Right atrium auricular region (tissue), 2 donors: ENCODE results near the gene PDE10A. TPM values are rescaled to one million over a fixed set of nuclear protein-coding genes. Genes with fewer than 3 reads are reported as not detected.
"Not testable (repeated sequence)": the region's sequence is repeated elsewhere in the genome, so short reads cannot be mapped to it uniquely, and the experiment has no call there.

Experiments used
- DNase-seq: peaks from one replicate; pipeline ENCODE4 v3.0.0-alpha.2; 2019; ENCODE audit warnings: low spot score
- H3K27ac ChIP-seq, 2 donors: fragments of 200-600 bp; sonication (generic); 1 replicate in 1 of 2; 2 replicates in 1 of 2; pipeline ENCODE4 v1.5.1; 2016 to 2019
- H3K27me3 ChIP-seq, 2 donors: fragments of 200-600 bp; sonication (generic); one replicate each; pipeline versions ENCODE4 v1.5.1 to v1.6.0; 2017 to 2019
- H3K36me3 ChIP-seq: fragments of 200-600 bp; sonication (generic); one replicate; pipeline ENCODE4 v1.5.1; 2016
- H3K4me1 ChIP-seq, 2 donors: fragments of 200-600 bp; sonication (generic); one replicate each; pipeline versions ENCODE4 v1.5.1 to v1.6.0; 2017 to 2019
- H3K4me3 ChIP-seq, 2 donors: fragments of 200-600 bp; sonication (generic); 1 replicate in 1 of 2; 2 replicates in 1 of 2; pipeline ENCODE4 v1.5.1; 2017 to 2019; ENCODE audit warnings: mild to moderate bottlenecking in 1 of 2, moderate library complexity in 1 of 2
- H3K9me3 ChIP-seq, 2 donors: fragments of 200-600 bp; sonication (generic); one replicate each; pipeline ENCODE4 v1.5.1; 2019
- total RNA-seq, 2 donors: library from RNA; depleted of rRNA; stranded (reverse); fragments of >200 nt; gene quantifications; one replicate each; pipeline ENCODE4 v1.1.0, GENCODE V29; 2016
- TF ChIP-seq, protein P1 (sequence below), 2 donors: fragments of 200-600 bp; sonication (generic); IDR thresholded peaks; one replicate each; pipeline ENCODE4 v1.5.1; 2019; ENCODE audit warnings: antibody characterized with exemption in 2 of 2

The PDE10A gene
- total RNA-seq, 2 donors from 2014 or later = 3.6 to 4.3 TPM

GRCh38 chr6:165514621-165515020, 148.4 kb downstream of the PDE10A start:
- H3K27me3 ChIP-seq = no peaks in the 10 kb centered on the region
- H3K4me3 ChIP-seq = no peak overlapping the region
- H3K36me3 ChIP-seq = no peaks in the 10 kb centered on the region
- TF ChIP-seq, protein P1, sequence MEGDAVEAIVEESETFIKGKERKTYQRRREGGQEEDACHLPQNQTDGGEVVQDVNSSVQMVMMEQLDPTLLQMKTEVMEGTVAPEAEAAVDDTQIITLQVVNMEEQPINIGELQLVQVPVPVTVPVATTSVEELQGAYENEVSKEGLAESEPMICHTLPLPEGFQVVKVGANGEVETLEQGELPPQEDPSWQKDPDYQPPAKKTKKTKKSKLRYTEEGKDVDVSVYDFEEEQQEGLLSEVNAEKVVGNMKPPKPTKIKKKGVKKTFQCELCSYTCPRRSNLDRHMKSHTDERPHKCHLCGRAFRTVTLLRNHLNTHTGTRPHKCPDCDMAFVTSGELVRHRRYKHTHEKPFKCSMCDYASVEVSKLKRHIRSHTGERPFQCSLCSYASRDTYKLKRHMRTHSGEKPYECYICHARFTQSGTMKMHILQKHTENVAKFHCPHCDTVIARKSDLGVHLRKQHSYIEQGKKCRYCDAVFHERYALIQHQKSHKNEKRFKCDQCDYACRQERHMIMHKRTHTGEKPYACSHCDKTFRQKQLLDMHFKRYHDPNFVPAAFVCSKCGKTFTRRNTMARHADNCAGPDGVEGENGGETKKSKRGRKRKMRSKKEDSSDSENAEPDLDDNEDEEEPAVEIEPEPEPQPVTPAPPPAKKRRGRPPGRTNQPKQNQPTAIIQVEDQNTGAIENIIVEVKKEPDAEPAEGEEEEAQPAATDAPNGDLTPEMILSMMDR (IDR thresholded peaks at IDR 0.05) = no peak
- DNase-seq = no peak
- no peak overlapping the region for H3K27ac ChIP-seq
- H3K9me3 ChIP-seq = no peaks in the 10 kb centered on the region
- no peaks in the 10 kb centered on the region for H3K4me1 ChIP-seq

- DNase-seq = no peak
- no peaks in the 10 kb centered on the region for H3K9me3 ChIP-seq
- H3K4me1 ChIP-seq = no peaks in the 10 kb centered on the region
Observed at GRCh38 chr6:165511807-165512206, 151.2 kb downstream of the PDE10A start.

GRCh38 chr6:165508321-165508869, 154.6 kb downstream of the PDE10A start:
- Histone ChIP-seq H3K9me3 (no peaks in the 10 kb centered on the region), H3K27ac (no peak overlapping the region), H3K4me3 (no peak overlapping the region), H3K4me1 (no peaks in the 10 kb centered on the region), H3K27me3 (no peaks in the 10 kb centered on the region), H3K36me3 (no peaks in the 10 kb centered on the region)
- TF ChIP-seq, protein P1 (IDR thresholded peaks at IDR 0.05) = no peak
- no peak for DNase-seq

More at GRCh38 chr6:165511807-165512206, 151.2 kb downstream of the PDE10A start:
- Histone ChIP-seq H3K4me3 (no peak overlapping the region), H3K27me3 (no peaks in the 10 kb centered on the region), H3K27ac (no peak overlapping the region), H3K36me3 (no peaks in the 10 kb centered on the region)
- TF ChIP-seq, protein P1 (IDR thresholded peaks at IDR 0.05) = no peak

- no peaks in the 10 kb centered on the region for H3K4me1 ChIP-seq
- H3K36me3 ChIP-seq = no peaks in the 10 kb centered on the region
Observed at GRCh38 chr6:165506657-165507056, 156.4 kb downstream of the PDE10A start.

DNA sequence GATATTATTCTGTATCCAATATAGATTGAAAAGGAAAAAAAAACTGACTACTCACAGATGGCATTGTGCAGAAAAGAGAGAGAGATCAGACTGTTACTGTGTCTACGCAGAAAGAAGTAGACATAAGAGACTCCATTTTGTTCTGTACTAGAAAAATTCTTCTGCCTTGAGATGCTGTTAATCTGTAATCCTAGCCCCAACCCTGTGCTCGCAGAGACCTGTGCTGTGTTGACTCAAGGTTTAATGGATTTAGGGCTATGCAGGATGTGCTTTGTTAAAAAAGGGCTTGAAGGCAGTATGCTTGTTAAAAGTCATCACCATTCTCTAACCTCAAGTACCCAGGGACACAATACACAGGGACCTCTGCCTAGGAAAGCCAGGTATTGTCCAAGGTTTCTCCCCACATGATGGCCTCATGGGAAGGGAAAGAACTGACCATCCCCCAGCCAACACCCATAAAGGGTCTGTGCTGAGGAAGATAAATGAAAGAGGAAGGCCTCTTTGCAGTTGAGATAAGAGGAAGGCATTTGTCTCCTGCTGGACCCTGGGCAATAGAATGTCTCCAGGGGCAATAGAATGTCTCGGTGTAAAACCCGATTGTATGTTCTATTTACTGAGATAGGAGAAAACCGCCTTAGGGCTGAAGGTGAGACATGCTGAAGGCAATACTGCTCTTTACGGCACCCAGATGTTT, 162.7 kb downstream of the PDE10A start:
- not testable (repeated sequence) for H3K9me3 ChIP-seq, H3K27ac ChIP-seq, H3K36me3 ChIP-seq, H3K4me3 ChIP-seq, H3K27me3 ChIP-seq, DNase-seq, H3K4me1 ChIP-seq

More at GRCh38 chr6:165506657-165507056, 156.4 kb downstream of the PDE10A start:
- no peak for DNase-seq
- Histone ChIP-seq H3K9me3 (no peaks in the 10 kb centered on the region), H3K27ac (no peak overlapping the region), H3K4me3 (no peak overlapping the region), H3K27me3 (no peaks in the 10 kb centered on the region)
- TF ChIP-seq, protein P1 (IDR thresholded peaks at IDR 0.05) = no peak

- Histone ChIP-seq H3K9me3 (no peaks in the 10 kb centered on the region), H3K36me3 (no peaks in the 10 kb centered on the region), H3K4me3 (no peak overlapping the region), H3K27me3 (no peaks in the 10 kb centered on the region), H3K27ac (no peak overlapping the region), H3K4me1 (no peaks in the 10 kb centered on the region)
- no peak for DNase-seq
- TF ChIP-seq, protein P1 (IDR thresholded peaks at IDR 0.05) = no peak
Observed at GRCh38 chr6:165497472-165497871, 165.6 kb downstream of the PDE10A start.
